ENCODE results near the gene C6orf120. TPM values are rescaled to one million over a fixed set of nuclear protein-coding genes. Genes with fewer than 3 reads are reported as not detected.

C6orf120 gene
- 48.7 and 52.8 TPM in 2 replicates for total RNA-seq

DNA sequence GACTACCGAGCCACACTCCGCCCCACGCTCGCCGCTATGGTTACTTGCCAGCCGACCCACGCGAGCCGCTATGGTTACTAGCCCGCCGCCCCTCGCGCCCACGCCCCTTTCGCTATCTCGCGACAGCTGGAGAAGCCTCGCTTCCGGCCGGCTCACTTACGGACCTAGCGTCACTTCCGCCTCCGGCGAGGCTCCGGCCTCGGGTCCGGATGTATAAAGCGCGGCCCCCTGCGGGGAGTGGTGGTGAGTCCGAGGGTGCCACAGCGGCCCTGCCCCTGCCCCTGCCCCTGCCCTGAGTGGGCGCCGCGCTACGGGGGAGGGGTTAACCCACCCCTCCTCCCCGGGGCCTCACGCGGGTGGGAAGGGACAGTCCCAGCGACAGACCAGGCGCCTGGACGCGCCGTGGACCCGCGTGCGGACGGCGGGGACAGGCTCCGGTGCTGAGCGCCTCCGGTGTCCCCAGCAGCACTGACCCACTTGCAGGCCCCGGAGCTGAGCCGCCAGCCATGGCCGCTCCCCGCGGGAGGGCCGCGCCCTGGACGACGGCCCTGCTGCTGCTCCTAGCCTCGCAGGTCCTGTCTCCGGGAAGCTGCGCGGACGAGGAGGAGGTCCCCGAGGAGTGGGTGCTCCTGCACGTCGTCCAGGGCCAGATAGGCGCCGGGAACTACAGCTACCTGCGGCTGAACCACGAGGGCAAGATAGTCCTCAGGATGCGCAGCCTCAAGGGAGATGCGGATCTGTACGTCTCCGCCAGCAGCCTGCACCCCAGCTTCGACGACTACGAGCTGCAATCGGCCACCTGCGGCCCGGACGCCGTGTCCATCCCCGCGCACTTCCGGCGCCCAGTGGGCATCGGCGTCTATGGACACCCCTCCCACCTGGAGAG is at the start of gene C6orf120, which contains the start of gene WDR27:
C6orf120 (plus strand) TSS at position 173 of the 886 bp plus-strand sequence; CDS start at position 507, 334 bp downstream.
WDR27 (minus strand) TSS at position 76 of the 886 bp plus-strand sequence. CDS start 13,024 bp downstream, outside the sequence.

DNA sequence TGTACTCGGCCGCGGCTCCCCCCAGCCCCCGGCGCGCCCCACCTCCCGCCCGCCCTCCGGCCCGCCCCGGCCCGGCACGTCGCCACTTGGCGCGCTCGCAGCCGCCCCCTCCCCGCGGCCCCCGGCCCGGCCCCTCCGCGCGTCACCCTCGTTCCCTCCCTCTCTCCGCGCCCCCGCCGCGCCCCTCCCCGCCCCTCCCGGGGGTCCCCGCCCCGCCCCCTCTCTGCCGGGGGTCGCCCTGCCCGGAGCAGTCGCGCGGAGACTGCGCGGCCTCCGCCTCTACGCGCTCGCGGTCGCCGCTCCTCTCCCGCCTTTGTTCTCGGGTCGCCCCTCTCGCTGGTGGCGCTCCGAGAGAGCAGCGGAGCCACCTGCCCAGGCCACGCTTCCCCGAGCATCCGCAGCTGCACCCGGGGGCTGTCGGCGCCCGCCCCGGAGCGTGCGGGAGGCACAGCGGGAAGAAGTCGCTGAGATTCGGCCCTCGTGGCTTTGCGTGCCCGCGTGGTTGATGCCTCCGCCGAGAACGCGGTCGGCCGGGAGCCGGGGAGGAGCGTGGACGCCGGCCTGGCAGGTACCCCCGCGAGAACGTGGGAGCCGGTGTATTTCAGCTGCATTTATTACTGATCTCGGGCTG is 22.7 kb downstream of the C6orf120 start, which contains the start of gene PHF10:
PHF10 (minus strand) TSS at position 7 of the 631 bp plus-strand sequence. CDS start 569 bp downstream, outside the sequence.

DNA sequence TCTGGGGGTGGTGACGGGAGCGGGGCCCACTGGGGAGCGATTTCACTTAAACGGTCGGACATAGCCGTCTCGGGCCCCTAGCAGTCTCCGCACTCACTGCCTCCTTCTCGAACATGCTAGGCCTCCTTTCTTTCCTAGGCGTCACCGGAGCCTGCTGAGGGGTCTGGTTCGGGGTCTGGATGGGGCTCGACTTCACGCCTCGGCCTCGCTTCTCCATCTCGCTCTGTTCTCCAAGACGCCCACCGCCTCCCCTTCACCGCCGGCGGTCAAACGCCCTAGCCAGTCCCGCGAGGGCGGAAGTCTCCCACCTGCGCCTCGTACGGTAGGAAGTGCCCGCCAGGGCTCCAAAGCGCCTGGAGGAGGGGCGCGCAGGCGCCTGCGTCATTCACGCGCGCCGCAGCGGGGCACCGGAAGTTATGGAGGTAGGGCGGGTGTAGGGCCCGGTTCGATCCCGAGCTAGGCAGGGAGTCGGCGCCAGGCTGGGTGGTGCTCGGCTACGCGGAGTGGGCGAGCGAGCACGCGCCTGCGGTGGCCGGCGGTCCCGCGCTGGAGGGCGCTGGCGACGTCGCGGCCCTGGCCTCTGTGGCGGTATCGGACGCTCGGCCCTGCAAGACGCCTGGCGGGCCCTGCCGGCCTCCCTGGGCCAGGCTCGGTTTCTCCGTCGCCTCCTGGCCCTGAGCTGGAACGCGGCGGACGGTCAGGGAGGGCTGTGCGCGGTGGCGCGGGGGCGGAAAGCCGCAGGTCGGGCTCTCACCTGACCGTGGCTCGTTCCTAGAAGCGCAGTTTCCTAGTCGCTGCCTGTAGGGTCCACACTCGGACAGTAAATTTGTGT is 49.5 kb downstream of the C6orf120 start, which contains the start of the genes DYNLT2 and ERMARD:
DYNLT2 (minus strand) TSS at position 331 of the 832 bp plus-strand sequence; CDS start at position 217, 114 bp downstream.
ERMARD (plus strand) TSS at position 381 of the 832 bp plus-strand sequence; CDS start at position 417, 36 bp downstream.

Other genes starting within 250 kb of the C6orf120 start
- gene WDR27, start 97 bp upstream of the C6orf120 start, total RNA-seq = 25.2 and 28.5 TPM in 2 replicates
- 15.2 and 21.2 TPM in 2 replicates for gene PHF10, start 22.4 kb downstream of the C6orf120 start, total RNA-seq
- 1.5 and 2.1 TPM in 2 replicates for gene DYNLT2, start 49.4 kb downstream of the C6orf120 start, total RNA-seq
- gene ERMARD, start 49.5 kb downstream of the C6orf120 start, total RNA-seq = 20.9 and 26.5 TPM in 2 replicates